Measurements from ENCODE around the gene ARHGAP22.

ARHGAP22 gene

GRCh38 chr10:48459270-48460150, 145.4 kb downstream of the ARHGAP22 start:
- no peak for DNase-seq

GRCh38 chr10:48458662-48459048, 146.2 kb downstream of the ARHGAP22 start:
- DNase-seq, result no peak

DNA sequence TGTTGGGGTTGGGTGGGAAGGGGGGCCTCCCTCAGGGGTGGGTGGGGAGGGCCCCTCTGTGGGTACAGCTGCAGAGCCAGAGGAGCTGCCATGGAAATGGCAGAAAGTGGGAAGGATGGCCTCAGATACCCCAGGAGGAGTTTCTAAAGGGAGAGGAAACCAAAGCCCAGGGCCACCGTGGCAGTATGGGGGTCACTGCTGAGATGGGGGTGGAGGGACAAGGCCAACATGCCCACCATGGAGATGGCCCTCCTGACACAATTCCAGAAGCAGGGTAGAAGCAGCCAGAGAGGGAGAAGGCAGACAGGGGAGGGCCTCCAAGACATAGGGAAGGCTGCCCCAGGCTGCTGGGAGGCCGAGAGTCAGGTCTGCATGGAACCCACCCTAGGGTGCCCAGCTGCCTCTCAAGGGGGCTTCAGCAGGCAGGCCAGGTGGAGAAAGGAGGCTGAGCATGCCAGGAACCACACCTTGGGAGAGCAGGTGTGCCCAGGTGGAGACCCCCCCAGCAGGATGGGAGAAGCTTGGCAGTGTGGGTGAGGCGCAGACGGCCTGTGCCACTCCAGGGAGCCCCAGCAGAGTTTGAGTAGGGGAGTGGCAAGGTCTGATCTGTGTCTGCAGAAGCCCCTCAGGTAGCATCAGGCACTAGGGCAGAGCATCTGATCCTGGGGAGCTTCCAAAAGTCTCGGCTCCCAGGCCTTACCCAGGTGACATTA, 146.8 kb downstream of the ARHGAP22 start:
- no peak for DNase-seq

DNA sequence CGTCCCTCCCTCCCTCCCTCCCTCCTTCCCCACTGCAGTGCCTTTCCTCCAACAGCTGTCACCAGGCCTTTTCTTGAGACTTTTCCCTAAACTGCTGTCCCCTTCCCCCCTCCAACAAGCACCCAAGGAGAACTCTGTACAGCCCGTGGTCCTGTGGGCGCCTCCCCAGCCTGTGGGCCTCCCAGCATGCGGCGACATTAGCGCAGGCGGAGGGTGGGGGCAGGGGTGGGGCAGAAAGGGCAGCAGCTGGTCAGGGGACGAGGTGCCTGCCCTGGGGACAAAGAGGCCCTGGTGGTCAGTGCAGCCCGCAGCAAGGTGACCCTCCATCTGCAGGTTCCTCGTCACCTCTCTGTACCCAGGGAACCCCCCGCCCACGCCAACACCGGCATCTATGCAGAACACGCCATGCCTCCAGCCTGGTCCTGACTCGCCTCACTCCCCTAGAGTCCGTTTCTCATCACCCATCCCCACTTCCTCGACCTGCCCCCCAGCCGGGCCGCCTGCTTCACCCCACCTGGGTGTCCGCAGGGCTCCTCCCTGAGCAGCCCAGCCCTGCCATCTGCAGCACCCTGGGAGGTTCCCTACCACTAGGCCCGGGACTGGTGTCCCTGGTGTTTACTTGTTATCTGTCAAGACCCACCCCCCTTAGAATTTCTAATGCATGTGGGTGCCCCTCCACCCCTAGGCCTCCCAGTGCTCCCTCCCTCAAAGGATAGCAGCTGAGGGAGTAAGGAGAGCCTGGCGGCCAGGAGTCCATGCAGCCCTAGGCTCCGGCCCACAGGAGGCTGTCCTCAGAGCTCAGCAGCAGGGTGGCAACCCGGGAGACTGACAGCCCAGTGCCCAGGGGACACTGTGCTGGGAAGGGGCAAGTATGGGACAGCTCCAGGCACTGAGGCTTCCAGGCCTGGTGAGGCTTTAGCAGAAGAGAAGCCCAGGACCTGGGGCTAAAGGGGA, 147.8 kb downstream of the ARHGAP22 start:
- no peak for DNase-seq

GRCh38 chr10:48456361-48456804, 148.5 kb downstream of the ARHGAP22 start:
- DNase-seq, result no peak

DNA sequence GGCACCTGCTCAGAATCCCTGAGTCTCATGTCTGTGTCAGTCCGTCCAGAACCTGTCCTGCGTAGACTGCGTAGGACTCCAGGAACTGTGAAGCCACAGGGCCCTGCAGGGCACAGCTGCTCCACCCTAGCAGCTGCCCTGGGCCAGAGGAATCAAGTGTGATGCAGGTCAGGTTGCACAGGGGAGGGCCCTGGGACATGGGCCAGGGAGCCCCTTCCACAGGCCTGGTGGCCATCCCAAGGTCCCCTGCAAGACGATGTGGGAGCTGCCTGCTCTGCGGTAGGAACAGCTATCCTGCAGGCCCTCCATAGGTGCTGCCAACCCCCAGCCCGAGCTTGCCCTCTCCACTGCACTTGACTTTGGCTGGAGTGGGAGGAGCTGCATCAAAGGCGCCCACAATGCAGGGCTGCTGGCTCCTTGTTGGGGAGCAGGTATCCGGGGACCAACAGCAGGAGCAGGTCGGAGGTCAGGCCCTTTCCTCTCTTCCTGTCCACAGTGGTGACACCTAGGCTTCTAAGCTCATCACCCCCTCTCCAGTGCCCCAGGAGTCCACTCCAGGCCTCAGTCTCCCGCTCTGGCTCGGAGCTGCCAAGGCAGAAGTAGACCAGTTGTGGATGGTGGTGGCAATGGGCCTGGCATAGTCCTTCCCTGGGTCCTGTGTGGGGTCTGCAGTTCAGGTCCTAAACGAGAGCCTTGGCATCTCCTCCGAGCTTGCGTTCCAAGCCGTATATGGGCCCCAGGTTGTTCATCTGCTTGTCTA, 149.3 kb downstream of the ARHGAP22 start:
- DNase-seq, result no peak

DNA sequence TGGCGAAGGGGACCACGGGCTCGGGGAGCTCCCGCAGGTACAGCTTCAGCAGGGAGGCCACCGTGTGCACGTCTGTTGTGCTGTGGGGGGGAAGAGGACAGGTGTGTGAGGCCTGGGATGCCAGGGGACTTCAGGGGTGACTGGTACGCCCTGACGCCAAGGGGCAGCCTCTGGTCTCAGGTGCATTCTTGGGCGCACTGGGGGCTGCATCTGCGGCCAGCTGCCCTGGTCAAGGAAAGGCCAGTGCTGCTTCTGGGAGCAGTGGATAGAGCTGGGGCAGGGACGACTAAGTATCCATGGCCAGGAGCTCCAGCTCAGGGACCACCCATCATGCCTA, 149.8 kb downstream of the ARHGAP22 start:
- DNase-seq, result no peak

GRCh38 chr10:48454302-48455054, 150.4 kb downstream of the ARHGAP22 start:
- DNase-seq, result no peak

DNA sequence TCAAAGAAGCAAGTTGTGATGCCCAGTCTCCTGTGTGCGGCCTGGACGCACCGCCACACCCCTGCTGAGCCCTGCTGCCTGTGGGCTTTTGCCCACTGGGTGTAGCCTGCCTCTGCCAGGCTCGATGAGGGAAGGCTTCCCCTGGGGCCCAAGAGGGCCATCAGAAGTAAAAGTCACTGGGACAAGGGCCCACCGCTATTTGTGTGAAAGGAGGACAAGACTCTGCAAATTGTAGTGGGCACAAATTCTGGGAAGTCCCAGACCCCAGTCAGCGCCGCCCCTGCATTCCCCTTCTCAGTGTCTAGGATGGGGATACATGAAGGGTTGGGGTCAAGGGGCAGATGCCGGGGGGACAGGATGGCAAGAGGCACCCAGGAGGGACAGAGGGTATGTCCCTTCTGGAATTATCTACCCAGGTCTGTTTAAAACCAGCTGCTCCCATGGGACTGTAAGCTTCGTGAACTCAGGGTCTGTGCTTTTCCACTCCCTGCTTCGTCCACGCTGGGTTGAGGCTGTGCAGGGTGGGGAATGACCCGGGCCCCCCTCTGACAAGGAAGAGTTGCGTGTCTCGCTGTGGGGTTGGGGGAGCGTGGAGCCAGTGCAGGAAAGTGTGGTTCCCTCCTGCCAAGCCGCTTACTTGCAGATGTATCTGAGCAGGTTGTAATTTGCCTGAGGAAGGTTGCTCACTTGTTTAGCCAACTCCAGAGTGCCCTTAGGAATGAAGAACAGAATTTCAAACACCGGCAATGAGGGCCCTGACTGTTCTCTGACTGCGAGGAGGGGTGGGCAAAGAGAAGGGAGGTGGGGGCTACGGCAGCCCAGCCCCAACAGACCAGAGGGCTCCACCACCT, 151.2 kb downstream of the ARHGAP22 start:
- DNase-seq, result no peak

DNA sequence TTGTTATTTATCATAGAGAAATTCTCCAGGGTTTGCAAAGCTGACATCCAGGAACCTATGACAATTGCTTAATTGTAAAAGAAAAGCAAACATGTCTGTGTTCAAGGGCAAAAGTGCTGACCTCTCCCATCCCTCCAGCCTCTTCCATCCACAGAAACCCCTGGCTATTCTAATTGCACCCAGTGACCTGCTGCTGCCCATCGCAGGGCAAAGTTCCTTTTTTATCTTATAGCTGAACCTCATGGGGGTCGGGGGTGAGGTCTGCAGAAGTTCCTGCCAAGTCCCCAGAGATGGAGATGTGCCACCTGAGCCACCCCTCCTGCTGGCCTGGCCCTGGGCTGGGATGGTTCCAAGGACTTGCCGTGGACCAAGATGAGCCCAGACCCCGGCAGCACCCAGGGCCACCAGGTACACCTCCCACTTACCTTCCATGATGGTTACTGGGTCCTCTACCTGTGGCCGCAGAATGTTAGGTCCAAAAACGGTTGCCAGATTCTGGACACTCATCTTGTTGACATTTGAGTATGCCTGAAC, 151.9 kb downstream of the ARHGAP22 start:
- no peak for DNase-seq

GRCh38 chr10:48451969-48452878, 152.6 kb downstream of the ARHGAP22 start:
- no peak for DNase-seq

DNA sequence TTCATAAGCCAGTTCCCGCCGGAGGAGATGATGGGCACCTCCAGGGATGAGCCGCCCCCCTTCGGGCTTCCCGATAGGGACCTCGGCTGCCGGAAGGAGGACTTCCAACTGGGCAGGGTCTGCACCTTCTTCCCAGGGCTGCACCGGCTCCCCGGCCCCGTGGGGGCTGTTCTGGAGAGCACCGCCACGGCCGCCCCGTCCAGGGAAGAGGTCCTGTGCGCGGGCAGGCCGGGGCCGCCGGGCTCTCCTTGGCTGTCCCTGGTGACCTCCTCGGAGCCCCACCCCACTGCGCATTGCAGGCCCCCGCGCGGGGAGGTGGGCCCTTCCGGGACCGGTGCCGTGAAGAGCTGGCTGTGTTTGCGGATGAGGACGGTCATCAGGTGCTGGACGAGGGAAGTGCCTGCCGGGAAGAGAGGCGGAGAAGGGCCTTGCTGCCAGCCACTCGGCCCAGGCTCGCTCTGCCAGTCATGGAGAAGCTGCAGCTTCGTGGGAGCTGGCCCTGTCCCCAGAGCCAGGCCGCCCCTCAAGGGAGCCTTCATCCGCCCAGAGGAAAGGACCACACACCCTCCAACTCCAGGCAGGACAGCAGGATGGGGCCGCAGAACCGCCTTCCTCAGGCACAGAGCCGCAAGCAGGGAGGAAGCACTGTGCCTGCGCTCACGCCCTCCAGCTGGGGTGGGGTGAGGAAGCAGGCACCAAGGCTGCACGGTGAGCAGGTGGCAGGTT, 154.0 kb downstream of the ARHGAP22 start:
- no peak for DNase-seq

GRCh38 chr10:48450233-48450740, 154.6 kb downstream of the ARHGAP22 start:
- no peak for DNase-seq

- no peak for DNase-seq
Observed at GRCh38 chr10:48449501-48450232, 155.2 kb downstream of the ARHGAP22 start.

DNA sequence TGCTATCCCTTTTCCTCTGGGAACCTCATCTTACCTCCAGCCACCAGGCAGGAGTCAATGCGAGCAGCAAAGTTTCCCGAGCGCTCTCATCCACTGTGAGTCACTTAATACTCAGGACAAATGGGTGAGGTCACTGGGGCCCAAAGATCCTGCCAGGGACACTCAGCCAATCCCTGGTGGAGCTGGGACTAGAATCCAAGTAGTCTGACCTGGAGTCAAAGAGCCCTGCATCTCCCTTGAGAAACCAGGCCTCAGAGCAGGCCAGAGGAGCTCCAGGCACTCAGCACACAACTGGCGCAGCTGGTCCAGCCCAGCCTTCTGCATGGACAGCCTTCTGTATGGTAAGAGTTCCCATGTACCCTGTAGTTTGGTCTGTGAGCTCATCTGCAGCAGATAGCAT, 156.1 kb downstream of the ARHGAP22 start:
- no peak for DNase-seq

DNA sequence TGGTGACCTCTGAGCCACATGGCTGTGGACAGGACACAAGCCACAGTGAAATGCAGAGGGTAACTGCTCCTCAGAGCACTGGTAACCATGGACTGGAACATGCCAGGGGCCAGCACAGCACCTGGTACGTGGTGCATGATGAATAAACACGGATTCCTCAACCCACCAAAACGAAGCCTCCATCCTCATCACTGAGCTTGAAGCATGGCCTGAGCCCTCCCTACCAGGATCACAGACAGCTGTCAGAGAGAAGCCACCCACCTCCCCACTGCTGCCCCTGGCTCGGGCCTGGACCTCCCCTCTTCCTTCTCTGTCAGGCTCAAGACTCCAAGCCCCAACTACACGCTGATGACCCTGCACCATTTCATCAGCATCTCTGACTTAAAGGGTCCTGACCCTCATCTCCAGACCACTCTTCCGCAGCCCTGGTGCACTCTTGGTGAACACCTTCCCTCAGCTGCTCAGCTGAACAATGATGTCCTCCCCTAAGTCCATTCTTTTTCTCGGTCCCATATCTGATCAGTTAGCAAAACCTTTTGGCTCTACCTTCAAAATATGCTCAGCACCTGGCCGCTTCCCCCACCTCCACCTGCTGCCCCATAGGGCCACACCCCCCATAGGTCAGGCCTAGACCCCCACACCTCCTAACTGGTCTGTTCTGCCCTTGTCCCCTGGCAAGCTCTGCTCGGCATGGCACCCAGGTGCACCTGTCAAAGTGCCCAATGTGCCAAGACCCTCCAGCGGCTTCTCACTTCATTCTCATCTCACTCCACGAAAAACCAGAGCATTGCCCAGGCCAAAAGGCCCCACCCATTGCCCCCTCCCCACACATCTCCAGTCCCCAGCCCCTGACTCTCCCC, 157.3 kb downstream of the ARHGAP22 start:
- DNase-seq, result no peak

DNA sequence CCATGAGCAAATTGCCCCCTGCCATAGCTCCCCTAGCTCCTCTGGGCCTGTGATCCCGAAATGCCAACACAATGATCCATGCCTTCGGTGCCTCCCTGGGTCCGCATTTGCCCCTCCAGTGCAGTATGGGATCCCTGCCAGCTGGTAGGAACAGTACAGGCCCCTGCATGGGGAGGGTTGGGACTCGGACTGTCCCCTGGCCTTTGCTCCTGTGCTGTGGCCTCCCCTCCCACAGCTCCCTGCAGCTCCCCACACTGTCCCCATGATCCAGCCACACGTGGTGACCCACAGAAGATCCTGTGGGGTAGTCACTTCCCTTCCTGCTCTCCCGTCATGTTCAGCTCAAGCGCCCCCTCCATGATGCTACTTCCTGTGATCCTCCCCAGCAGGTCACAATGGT, 158.1 kb downstream of the ARHGAP22 start:
- no peak for DNase-seq
